GM19043 (cell line): ENCODE results near the gene RNFT2.

Experiments
- ATAC-seq: cut with Tn5 transposase; IDR thresholded peaks from one replicate; pipeline ENCODE4 v1.9.1; 2021; ENCODE audit warnings: low read depth; ENCODE audit not compliant: unreplicated experiment

RNFT2 gene

DNA sequence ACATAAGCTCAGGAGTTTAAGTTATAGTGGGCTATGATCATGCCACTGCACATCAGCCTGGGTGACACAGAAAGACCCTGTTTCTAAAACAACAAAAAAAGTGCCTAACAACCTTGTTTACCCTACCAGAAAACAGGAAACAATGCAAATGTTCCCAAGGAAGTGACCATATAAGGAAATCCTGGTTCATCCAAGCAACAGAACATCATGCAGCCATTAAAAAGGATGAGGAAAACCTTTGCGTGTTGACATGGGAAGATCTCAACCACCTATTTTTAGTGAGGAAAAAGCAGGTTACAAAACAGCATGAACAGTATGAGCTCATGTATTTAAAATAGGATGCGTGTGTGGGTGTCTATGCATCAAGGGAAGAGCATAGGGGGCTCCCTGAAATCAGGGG lies 129.4 kb downstream of the RNFT2 start:
- ATAC-seq: no peak

DNA sequence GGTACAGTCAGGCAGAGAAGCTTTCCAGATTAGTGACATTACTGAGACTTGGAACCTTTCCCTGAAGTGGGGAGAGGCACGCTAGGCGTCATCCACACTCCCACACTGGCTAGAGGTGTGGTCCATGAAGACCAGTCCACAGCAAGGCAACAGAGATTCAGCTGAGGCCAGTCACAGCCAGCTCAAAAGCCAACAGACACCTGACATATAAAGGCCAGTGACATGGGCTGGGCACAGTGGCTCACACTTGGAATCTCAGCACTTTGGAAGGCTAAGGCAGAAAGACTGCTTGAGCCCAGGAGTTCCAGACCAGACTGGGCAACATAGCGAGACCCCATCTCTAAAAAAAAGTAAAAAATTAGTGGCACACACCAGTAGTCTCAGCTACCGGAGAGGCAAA lies 132.2 kb downstream of the RNFT2 start:
- no peak for ATAC-seq

DNA sequence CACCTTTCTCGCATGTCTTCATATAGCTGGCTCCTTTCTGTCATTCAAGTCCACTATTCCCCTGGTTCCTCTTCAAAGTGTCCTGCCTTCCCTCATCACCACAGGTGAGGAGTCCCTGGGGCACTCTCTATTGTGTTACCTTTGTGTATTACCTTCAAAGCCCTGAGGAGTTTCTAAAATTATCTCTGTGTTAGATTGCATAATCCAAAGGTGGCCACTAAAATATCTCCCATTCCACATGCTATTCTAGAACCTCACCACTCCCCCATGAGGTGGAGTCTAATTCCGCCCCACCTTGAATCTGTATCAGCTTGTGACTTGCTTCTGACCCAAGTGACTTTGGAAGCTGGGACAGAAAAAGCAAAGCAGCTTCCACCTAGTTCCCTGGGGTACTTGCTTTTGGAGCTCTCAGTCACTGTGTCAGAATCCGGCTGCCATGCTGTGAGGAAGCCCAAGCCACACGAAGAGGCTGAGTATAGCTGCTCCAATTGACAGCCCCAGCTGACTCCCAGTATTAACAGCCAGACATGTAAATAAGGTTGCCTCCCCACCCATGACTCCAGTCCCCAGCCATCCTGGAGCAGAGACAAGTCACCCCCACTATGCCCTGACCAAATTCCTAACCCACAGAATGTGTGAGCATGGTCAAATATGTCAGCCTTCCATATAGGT lies 136.3 kb downstream of the RNFT2 start:
- ATAC-seq: no peak

DNA sequence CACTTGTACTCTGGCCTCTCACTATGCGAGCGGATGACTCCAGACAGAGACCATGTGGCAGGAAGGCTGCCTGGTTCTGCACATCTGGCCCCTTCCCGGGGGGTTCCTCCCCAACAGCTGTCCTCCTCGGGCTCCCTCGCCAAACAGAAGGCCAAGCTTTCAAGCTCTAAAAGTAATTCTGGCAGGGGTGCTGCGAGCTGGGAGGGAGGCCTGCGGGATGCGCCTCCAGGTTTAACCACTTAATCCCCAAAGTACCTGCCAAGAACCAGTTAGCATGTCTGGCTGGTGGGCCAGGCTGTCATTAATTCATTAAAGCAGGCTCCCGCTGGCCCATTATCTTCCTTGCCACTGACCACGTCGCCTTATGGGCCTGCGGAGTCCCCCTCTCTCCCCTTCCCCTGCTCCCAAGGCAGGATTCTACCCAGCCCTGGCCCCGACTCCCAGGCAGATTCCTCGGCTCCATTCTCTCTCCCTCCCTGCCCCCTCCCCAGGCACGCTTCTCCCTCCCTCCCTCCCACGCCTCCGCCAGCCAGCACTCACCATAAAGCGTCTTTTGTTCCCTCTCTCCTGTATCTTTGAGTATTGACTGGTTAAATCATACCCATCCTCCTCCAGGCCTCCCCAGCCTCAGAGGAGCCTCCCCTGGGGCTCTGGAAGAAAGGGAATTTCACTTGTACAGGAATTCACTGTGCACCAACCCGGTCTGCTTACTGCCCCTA lies 138.2 kb downstream of the RNFT2 start:
- no peak for ATAC-seq

DNA sequence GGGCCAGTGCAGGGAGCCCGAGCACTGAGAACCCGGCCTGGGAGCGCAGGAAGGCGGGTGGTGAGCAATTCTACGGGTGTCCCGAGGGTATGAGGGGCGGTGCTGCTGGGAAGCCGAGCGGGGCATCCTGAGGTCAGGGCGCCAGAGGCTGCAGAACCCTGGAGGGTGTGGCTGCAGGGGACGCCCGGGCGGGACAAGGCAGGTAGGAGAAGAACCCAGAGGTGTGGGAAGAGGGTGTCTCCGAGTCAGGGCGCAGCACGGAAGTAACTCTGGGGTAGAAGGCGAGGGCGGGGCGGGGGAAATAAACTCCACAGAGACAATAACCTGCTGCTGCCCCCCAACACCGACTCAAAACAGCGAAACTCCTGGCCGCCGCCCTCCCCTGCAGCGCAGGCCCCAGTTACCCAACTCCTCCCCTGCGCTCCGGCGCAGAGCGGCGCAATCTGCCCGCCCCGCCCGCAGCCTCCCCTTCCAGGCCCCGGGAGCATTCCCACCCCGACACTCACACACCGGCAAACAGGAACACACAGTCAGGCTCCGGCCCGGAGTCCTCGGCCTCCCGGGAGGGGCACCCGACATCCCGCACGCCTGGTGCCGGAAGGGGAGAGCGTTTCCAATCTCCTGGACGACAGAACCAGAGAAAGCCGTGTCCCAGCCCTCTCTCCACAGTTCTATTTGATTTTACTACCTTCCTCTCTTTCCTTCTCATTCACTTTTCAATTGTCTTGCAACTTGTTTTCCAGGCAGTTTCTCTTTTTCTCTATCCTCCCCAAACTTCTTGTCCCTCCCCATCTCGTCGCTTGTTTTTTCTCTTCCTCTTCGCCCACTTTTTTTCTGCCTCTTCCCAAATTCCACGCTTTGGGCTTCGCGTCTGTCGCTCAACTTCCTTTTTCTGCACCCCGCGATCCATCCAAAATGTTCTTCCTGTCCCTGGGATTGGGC lies 140.7 kb downstream of the RNFT2 start:
- ATAC-seq: no peak

DNA sequence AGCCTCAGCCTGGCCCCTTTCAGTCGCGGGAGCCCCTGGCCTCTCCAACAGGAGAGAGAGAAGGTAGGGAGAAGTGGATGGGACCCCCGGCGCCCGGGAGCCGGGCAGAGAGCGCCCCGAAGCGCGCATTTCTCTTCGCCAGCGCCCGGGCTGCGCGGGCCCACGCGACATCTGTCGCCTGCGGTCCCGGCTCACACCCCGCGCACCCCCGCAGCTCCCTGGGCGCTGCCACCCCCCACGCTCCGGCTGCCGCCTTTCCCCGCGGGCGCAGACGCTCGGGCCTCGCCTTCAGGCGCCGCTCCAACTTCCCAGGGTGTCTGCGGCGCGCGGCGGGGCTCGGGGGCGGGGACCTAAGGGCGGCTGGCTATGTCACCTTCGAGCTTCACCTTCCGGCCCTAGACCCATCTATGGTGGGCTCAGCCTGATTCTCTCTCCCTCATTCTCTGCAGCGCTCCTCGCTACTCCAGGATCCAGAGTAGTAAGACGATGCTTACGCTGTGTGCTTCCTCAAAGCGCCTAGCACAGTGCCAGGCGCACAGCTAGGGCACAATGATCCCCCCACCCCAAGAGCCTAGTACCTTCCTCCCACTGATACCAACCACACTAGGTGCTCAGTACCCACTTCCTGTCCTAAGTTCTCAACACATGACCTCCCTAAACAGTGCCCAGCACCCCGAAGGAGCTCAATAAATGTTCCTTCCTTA lies 141.5 kb downstream of the RNFT2 start:
- ATAC-seq: no peak

DNA sequence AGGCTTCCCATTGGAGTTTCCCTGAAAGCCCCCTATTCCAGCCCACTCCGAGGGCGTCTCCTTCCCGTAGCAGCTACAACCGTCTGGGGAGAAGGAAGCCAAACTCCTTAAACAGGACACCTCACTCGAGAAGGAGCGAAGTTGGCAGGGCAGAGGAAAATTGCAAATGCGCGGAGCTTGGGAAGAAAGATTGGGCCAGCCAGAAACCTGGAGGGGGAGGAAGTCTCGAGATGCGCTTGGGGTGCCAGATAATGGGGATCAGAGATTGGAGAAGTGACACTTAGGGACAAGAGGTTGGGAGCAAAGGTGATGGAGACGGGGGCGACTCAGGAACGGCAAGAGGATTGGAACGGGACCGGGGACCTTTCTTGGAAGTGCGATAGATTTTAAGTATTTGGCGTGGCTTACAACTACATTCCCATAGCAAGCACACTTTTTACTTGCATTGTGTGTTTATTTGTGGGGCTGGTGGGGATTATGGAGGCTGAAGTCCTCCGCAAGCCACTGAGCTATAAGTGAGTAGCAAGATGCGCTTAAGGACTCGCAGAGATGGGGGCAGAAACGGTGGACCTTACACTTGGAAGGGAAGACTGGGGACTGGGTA lies 142.2 kb downstream of the RNFT2 start:
- ATAC-seq: no peak

DNA sequence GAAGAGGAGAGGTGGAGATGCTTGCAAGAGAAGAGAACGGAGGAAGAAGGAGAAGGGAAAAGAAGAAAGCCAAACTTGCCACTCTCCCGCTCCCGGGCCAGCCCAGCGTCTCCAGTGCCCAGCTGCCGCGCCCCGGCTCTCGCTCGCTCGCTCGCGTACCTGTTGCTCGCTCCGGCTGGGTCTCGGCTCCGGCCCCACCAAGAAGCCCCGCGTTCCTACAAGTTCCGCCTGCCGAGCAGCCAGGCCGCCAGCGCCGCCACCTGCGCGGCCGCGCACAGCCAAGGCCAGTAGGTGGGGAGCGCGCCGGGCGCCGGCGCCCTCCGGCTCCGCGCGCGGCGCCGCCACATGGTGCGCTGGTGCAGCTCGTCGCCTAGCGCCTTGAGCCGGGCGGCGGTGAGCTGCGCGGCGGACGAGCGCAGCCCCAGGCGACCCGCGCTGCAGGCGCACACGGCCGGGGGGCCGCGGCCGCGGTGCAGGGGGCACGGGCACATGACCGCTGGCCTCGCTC lies 142.8 kb downstream of the RNFT2 start:
- no peak for ATAC-seq

DNA sequence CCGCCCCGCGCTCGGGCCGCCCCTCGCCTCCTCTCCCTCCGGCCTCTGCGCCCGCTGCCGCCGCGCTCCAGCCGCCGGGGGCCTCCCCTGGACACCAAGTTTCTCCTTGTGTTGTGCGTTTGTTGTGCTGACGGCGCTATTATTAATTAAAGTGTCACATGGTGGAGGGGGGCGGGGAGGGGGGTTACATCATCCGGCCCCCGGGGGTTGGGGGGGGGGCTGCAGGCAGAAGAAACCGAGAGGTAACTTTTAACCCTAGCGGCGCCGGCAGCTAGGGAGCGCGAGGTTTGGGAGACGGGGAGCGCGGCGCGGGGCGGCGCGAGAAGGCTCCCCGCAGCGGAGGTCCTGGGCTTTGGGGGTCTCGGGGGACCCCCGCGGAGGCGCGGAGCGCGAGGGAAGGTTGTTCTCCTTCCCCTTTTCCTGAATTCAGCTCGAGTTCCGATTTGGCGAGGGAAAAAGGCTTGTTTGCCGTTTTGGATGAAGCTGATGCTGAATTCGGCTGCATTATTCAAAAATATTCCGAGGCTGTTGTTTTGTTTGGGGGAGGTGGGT lies 143.3 kb downstream of the RNFT2 start, which contains the start of gene HRK:
TSS of gene HRK (minus strand) at position 117 of the 552 bp plus-strand sequence. CDS start 134 bp downstream, outside the sequence.
- ATAC-seq: no peak

DNA sequence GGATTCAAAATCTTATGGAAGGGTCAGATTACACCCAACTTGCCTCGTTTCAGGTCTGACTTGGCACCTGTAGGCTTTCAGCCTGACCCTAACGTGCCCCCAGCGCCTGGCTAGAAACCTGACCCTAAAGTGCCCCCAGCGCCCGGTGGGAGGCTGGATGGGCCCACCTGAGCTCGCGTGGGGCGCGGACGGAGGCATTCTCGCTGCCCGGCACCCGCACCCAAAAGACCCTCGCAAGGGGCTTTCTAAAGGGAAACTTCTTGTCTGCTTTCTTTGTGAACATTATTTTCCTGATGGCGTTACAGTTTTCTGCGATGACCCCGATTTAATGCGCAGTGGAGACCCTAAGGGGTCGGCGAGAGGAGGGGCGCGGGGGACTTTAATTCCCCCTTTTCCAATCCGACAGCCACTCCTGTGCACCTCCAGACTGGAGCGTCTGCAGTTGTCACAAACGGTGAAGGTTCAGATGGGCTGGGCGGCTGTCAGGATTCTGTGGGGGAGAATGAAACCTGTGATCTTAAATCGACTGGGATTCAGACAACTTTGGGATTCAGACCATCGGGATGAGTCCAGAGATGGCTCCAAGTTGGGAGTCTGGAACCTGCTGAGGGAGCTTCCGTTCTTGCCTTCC lies 143.9 kb downstream of the RNFT2 start:
- no peak for ATAC-seq

DNA sequence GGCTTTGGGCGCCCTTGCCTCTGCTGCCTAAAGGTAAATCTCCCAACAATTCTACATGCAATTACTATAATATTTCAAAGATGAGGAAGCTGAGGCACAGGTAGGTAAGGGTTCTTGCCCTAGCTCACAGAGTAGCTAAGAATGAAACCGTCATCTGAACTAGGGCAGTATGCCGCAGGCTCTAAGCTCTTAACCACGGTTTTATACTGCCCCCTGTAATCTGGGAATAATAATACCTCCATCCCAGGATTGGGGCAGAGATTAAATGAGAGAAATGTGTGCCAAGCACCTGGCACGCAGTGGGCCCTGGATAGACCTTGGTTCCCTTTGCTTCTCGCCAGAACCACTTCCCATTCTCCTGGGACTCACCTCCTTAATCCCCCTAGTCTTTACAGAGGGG lies 144.6 kb downstream of the RNFT2 start:
- ATAC-seq: no peak

DNA sequence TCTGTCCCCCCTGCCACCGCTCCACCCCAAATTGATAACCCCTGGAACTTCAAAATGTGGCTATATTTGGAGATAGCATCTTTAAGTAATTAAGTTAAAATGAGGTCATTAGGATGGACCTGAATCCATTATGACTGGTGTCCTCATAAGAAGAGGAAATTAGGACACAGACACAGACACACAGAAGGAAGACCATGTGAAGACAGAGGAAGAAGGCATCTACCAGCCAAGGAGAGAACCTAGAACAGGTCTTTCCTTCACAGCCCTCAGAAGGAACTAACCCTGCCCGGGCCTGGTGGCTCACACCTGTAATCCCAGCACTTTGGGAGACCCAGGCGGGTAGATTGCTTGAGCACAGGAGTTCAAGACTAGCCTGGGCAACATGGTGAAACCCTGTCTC lies 146.8 kb downstream of the RNFT2 start:
- ATAC-seq: no peak

DNA sequence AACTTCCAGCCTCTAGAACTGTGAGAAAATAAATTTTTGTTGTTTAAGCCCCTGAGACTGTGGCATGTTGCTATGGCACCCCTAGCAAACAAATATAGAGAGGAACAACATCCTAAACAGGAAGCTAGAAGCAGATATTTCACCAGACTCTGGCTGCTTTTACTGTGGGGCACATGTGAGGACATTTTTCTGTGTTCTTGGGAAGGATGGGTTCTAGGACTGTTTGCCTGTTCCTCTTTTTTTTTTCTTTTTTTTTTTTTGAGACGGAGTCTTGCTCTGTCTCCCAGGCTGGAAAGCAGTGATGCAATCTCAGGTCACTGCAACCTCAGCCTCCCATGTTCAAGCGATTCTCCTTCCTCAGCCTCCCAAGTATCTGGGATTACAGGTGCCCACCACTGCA lies 147.4 kb downstream of the RNFT2 start:
- no peak for ATAC-seq

DNA sequence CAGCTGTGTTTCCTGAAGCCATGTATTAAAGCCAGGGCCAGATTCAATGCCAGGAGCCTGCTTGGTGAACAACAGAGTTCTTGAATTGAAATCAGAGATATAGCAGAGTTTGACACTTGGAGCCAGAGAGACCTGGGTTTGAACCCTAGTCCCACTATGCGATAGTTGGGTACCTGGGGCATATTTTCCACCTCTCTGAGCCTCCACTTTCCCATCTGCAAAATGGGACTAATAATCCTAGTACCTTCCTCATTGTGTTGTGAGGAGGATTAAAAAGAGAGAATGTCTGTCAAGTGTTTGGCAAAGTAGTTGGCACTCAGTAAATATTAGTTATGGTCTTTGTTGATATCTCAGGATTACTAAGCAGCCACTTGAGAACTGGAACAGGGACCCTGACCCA lies 149.1 kb downstream of the RNFT2 start:
- no peak for ATAC-seq

DNA sequence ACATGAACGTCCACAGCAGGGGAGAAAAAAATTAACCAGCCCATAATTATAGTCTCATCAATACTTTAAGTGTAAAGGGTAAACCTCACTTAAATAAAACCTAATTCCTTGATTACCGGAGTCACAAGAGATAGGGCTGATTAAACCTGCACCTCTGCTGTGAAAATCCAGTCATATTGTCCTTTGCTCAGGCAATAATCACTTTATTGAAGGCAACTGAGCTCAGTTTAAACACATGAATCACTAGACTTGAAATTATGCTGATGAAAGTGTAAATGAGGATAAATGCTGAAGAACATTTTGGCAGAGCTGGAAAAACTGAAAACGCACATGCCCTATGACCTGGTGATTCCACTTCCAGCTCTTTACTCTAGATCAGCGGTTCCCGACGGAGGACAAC lies 149.8 kb downstream of the RNFT2 start:
- no peak for ATAC-seq

DNA sequence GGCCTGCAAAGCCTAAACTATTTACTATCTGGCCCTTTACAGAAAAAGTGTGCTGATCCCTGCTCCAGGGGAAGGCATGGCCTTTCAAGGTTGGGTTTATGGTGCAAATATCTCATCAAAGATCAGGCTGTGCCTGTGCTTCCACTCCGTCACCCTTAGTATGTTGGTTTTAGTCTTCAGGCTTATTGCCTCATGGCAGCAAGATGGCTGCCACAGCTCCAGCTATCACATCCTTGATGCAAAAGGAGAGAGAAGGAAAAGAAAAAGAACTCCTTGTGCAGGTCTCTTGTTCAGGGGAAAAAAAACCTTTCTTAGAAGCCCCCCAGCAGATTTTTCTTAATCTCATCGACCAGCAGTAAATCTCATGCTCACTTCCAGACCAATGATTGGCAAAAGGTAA lies 152.2 kb downstream of the RNFT2 start:
- no peak for ATAC-seq

DNA sequence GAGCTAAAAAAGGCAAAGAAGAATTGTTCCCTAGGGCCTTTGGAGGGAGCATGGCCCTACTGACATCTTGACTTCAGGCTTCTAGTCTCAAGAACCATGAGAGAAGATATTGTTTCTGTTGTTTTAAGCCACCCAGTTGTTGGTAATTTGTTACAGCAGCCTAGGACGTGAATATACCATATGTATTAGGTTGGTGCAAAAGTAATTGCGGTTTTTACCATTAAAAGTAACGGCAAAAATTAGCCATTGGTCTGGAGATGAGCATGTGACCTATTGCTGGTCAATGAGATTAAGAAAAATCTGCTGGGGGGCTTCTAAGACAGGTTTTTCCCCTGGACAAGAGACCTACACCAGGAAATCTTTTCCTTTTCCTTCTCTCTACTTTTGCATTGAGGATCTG lies 152.9 kb downstream of the RNFT2 start:
- no peak for ATAC-seq

DNA sequence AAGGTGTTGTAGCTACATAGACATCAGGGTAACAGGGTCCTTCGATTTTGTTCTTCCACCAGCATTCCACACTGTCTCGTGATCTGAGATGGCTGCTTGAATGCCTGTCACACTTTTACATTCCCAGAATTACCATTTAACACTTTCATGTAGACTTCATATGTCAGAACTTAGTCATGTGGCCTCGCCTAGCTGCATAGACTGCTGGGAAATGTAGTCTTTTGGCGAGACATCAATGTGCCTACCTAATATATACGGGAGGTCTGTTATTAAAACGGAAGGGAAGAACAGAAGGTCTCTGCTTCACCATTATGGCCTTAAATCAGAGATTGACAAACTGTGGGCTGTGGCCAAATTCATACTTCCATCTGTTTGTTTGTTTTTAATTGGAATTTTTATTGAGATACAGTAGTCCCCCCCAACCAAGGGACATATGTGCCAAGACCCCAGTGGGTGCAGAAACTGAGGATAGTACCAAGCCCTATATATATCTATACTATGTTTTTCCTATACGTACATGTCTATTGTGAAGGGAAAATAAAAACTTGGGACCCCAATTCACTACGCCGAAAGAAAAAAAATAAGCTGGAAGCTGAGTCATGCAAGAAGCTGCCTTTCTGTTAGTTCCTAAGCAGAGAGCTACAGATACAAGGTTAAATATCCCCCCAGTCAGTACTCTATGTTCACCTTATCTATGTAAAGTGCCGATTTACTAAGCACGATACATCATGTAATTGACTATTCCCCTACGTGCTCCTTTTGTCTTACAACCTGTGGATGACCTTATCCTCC lies 154.4 kb downstream of the RNFT2 start:
- ATAC-seq: no peak
